ENCODE data around the gene KANSL3. TPM values are rescaled to one million over a fixed set of nuclear protein-coding genes. Genes with fewer than 3 reads are reported as not detected.
"Not testable (repeated sequence)": the region's sequence is repeated elsewhere in the genome, so short reads cannot be mapped to it uniquely, and the experiment has no call there.

The KANSL3 gene
- polyA plus RNA-seq, 4 donors, result 43.1 to 60.6 (median 56.2) TPM

DNA sequence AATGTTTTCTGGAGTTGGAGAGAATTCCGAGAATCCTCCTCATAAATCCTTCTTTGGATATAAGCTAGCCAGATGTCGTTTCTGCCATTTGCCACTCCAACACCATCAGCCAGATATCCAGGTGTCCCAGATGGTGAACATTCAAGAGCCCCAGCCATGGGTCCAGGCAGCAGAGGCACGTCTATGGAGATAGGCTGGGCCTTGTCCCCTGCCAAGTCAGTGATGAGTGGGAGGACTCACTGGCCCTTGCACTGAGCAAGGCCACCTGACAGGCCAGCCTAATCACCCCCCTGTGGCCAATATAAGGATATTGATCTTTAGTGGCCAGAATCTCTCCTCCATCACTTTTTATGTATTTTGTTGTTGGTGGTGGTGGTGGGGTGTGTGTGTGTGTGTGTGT lies 73.5 kb downstream of the KANSL3 start:
- DNase-seq (ENCODE audit: low read depth in 4 of 4, low spot score in 3 of 4), result no peak

DNA sequence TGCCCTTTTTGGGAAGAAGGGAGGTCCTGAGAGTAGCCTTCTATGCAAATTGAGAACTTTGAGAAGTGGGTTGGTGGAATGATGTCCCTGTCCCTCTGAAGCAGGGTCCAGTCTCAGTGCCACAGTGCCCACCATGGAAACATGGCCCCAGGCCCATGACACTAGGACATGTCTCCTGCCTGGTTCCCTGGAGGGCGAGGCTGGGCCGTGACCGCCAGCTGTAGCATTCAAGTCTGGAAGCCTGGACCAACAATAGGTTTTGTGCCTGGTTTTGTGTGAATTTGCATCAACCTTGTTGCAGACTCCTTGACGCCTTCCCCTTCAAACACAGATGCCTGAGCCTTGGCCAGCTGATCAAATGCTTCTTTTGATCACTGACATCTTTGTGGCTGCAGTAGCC lies 74.1 kb downstream of the KANSL3 start:
- no peak for DNase-seq (ENCODE audit: low read depth in 4 of 4, low spot score in 3 of 4)

DNA sequence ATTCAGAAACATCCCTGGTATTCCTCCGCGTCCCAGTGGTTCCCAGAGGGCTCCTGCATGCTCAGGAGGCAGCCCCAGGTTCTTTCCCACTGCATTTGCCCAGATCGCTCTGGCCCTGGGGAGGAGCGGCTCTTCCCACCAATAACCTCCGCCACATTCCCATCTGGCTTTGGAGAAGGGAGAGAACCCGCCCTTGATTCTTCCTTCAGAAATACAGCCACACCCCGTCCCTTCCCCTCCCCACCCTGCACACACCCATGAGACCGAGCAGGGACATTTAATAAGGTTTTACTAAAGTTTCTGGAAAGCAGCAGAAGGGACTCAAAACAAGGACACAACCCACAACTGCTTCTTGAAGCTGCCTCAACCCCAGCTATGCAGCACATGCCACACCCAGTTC lies 79.6 kb downstream of the KANSL3 start:
- DNase-seq (ENCODE audit: low read depth in 4 of 4, low spot score in 3 of 4), result no peak

DNA sequence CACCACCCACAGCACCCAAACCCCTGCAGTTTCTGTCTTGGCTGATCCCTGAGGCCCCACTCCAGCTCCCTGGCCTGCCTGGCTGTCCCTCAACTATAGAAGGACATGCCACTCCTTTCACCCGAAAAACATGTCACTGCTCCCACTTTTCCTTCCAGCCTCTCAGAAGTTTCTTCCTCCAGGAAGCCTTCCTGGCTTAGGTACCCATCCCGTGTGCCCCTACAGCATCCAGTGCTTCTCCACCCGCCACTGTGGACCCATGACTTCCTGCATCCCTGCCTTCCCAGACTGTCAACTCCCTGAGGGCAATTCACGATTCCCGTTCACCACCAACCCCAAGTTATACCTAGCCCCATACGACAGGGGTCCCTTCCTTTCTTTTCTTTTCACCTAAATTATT lies 80.1 kb downstream of the KANSL3 start:
- DNase-seq (ENCODE audit: low read depth in 4 of 4, low spot score in 3 of 4), result no peak

DNA sequence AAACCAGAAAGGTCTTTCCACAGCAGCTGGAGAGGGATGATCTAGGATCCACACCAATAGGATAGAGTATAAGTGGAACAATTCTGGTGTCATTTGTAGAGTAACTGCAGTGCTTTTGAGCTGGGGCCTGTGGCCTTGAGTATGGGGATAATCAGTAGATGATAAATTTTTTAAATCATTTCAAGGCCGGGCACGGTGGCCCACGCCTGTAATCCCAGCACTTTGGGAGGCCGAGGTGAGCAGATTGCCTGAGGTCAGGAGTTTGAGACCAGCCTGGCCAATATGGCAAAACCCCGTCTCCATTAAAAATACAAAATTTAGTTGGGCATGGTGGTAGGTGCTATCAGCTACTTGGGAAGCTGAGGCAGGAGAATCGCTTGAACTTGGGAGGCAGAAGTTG lies 80.7 kb downstream of the KANSL3 start:
- not testable (repeated sequence) for DNase-seq (ENCODE audit: low read depth in 4 of 4, low spot score in 3 of 4)

DNA sequence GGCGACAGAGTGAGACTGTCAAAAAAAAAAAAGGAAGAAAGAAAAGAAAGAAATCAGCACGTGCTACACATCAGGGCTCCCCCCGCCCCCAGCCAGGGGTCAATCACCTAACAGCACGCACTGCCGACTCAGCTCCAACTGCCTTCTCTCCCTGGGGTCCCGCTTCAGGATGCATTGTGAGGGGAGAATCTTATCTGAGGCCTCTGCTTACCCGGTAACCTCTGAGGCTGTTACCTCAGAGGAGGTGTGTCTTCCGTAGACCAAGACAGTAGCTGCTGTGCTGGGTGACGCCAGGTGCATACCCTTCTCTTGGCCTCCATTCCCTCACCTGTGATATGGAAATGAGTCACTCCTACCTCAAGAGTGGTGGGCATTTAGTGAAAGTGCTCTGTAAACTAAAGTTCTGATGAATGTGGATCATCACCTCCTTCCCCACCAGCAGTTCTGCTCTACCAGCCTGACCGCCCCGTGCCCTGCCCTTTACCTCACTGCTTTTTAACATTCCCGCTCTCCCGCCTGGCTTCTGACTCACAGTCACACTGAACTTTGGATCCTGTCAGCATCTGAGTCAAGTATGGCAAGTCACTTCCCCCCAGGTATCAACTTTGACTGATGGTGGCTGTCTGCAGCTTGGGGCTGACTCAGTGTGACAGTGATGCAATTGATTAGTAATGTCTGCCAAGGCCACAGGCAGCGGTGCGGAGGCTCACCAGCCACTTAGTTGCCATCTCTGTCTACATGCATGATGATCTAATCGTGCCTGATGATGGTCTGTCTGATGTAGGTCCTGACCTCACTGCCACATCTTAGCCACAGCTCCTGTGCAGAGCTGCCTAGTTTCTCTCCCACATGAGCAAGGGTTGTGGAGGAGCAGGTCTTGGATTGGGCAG lies 81.4 kb downstream of the KANSL3 start:
- DNase-seq (ENCODE audit: low read depth in 4 of 4, low spot score in 3 of 4), result no peak

DNA sequence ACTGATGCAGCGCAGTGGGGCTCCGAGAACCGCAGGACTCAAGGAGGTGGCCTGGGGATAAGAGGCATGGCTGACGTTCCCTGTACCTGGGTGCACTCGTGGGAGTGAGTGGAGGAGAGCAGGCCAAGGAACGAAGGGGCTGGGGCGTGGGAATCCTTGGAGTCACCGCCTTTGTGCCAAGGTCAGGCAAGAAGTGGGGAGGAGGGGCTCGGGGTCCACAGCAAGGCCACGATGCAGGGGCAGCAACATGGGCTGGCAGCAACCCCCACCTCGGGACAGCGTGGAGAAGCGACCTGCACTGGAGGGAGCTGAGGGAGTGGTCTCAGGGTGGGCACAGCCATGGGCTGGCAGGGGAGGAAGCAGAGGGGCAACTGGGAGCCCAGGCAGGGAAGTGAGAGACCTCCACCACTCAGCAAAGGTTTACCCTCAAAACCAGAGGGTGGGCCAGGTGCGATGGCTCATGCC lies 82.9 kb downstream of the KANSL3 start:
- no peak for DNase-seq (ENCODE audit: low read depth in 4 of 4, low spot score in 3 of 4)

DNA sequence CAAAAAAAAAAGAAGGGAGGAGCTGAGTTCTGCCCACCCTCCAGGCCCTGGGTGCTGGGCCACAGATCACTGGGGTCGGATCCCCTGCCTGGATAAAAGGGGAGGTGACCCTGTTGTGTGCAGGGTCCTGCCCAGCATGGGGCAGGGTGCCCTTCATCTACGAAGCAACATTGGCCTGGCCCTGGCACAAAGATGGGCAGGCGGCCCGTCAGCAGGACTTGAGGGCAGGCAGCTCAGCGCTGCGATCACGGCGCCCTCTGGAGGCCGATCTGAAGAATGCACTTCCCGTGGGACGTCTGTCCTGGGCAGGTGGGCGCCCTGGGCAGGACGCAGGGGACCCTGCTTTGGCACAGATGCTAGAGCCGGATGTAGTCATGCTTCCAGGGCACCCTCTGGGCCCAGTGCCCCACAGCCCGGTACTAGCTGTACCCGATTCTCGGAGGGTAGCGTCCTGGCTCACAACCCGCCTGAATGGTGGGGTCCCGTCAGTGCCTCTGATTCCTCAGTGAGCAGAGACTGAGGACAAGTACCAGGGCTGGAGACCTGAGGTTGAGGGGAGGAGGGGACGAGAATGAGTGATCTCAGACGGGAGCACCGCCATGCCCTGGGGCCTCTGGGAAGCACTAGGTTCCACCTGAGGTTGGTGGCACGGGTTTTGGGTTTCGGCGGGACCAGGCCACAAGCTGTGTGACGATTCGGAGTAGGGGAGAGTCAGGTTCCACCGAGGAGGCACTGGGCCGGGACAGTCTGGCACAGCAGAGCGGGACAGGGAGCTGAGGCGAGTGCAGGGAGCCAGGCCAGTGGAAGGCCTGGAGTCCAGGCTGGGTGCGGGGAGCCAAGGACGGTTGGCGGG lies 83.6 kb downstream of the KANSL3 start:
- DNase-seq (ENCODE audit: low read depth in 4 of 4, low spot score in 3 of 4), result no peak

DNA sequence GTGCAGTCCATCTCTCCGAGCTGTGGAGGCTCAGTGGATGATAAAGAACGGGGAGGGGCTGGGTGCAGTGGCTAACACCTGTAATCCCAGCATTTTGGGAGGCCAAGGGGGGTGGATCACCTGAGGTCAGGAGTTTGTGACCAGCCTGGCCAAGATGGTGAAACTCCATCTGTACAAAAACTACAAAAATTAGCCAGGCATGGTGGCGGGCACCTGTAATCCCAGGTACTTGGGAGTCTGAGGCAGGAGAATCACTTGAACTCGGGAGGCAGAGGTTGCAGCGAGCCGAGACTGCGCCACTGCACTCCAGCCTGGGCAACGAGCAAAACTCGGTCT lies 84.2 kb downstream of the KANSL3 start:
- DNase-seq (ENCODE audit: low read depth in 4 of 4, low spot score in 3 of 4), result not testable (repeated sequence)

DNA sequence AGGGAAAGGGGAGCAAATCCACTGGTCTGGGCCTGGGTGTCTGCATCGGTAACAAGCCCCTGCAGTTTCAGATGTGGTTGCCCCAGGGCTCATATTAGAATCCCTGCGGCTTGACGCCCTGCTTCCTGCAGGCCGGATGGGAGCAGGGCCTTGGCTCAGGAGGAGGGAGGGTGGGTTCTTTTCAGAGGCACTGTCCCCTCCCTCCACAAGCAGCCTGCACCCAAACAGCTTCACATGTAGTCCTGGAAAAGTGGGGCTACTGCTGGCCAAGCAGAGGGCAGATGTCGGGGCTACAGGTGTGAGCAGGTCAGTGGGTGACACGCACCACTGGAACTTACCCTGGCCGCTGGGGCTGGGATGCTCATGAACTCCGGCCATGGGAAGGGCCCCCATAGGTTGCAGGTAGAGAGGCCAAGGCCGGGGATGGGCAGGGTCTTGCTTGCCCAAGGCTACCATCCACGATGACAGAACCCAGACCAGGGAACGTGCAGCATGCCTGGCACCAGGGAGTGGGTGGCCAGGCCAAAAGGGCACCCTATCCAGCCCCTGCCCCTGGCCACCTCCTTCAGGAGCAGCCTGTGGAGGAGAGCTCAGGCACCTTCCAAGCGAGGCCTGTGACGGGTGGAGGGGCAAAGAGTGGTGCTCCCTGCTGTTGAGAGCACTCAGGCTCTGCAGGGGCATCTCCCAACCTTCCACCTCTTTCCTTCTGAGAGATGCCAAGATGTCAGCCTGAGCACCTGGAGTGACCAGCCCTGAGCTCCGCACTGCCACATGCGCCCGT lies 84.7 kb downstream of the KANSL3 start:
- DNase-seq (ENCODE audit: low read depth in 4 of 4, low spot score in 3 of 4), result no peak

DNA sequence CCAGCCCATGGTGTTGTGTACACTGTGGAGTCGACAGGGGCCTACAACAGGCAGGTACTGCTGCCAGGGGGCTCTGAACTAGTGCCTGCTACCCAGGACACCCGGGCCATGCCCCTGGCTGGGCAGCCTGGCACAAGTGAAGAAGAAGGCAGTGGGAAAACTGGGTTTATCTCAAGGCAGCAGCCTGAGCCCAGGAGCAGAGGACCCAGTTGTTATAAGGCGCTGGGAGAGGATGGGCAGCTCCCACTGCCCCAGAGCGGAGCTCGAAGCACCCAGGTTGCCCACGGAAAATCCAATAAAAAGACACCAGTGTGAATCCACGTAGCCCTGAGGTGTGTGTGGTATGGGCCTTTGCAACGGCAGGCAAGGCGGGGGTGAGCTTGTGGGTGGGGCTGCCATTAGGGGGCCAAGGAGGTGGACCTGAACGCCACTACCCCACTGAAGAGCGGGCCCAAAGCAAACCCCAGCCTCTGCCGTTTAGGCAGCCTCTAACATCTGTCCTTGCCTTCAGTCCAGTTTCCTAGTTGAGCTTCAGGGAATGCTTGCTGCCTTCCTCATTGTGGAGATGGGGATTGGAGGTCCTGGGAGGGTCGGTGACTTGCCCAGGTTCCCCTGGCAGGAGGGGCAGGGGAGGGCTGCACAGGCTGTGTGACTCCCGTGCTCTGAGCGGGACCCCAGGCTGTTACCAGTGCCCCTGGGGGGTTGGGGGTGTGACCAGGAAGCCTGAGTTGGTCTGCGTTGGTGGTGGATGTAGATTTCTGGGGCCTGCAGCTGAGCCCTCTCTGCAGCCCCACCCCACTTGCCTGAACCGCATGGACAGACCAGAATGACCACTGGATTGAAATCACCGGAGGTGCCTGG lies 85.6 kb downstream of the KANSL3 start:
- no peak for DNase-seq (ENCODE audit: low read depth in 4 of 4, low spot score in 3 of 4)

DNA sequence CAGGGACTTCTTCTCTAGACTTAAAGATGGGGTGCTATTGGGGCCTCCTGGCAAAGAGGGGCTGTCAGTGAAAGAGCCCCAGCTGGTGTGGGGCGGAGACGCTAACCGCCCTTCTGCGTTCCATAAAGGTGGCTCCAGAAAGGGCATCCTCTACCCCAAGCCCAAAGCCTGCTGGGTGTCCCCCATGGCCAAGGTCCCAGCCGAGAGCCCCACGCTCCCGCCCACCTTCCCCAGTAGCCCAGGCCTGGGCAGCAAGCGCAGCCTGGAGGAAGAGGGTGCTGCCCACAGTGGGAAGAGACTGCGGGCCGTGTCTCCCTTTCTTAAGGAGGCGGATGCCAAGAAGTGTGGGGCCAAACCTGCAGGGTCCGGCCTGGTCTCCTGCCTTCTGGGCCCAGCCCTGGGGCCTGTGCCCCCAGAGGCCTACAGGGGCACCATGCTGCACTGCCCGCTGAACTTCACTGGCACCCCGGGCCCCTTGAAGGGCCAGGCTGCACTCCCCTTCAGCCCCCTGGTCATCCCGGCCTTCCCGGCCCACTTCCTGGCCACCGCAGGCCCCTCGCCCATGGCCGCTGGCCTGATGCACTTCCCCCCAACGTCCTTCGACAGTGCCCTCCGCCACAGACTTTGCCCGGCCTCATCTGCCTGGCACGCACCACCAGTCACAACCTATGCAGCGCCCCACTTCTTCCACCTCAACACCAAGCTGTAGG lies 86.4 kb downstream of the KANSL3 start:
- no peak for DNase-seq (ENCODE audit: low read depth in 4 of 4, low spot score in 3 of 4)

DNA sequence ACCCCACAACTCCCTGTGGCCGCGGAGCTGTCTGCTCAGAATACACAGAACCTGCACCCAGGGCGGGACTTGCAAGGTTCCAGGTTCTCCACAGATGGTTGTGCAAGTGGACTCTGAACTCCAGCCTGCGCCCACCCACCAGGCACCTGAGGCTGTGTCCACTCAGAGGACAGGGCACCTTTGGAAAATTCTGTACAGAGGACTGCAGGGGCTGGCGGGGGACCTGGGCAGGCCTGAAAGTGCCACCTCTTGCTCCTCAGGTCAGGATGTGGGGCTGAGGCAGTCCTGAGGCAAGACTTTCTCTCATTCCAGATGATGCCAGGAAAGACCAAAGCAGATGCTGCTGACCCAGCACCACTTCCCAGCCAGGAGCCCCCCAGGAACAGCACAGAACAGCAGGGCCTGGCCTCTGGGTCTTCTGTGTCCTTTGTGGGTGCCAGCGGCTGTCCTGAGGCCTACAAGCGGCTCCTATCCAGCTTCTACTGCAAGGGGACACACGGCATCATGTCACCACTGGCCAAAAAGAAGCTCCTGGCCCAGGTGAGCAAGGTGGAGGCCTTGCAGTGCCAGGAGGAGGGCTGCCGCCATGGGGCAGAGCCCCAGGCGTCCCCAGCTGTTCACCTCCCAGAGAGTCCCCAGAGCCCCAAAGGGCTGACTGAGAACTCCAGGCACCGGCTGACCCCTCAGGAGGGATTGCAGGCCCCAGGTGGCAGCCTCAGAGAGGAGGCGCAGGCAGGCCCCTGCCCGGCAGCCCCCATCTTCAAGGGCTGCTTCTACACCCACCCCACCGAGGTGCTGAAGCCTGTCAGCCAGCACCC lies 87.1 kb downstream of the KANSL3 start:
- no peak for DNase-seq (ENCODE audit: low read depth in 4 of 4, low spot score in 3 of 4)

DNA sequence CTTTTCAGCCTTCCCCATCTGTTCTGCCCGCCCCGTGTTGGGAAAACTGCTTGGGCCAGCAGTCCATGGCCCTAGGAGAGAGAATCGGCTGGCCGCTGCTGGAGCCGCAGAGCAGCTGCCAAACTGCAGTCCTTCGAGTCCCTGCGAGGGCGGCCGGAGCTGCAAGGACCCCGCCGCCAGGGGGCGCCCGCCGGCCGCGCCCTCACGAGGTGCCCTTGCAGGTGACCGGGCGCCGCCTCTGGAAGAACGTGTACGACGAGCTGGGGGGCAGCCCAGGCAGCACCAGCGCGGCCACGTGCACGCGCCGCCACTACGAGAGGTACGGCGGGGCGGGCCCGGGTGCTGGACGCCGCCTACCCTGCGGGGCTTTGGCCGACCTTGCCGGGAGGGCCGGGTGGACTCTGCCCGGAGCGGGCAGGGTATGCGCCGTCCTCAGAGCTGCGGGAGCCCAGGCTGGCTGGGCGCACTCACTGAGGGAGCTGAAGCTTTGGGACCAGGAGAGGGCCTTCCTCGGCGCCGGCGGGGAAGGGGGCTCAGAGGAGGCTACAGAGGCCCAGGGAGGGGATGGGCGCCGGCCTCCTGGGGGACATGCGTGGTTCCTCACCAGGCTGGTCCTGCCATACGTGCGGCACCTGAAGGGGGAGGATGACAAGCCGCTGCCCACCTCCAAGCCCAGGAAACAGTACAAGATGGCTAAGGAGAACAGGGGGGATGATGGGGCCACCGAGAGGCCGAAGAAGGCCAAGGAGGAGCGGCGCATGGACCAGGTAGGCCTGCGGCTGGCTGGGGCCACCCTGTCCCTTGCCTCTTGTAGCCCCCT lies 87.9 kb downstream of the KANSL3 start:
- no peak for DNase-seq (ENCODE audit: low read depth in 4 of 4, low spot score in 3 of 4)

DNA sequence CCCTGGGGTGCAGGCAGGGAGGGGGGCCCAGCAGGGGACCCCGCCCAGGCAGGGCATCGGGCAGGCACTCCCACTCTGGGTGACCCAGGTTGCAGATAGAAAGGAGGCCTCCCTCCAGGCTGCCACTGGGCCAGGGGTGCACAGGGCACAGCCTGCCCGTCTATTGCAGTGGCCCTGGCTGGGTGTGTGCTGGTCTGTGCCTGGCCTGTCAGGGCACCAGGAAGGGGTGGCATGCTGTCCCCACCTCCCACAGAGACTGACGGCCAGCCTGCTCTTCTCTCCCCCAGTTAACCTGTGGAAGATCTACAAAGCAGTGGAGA lies 88.7 kb downstream of the KANSL3 start:
- no peak for DNase-seq (ENCODE audit: low read depth in 4 of 4, low spot score in 3 of 4)

DNA sequence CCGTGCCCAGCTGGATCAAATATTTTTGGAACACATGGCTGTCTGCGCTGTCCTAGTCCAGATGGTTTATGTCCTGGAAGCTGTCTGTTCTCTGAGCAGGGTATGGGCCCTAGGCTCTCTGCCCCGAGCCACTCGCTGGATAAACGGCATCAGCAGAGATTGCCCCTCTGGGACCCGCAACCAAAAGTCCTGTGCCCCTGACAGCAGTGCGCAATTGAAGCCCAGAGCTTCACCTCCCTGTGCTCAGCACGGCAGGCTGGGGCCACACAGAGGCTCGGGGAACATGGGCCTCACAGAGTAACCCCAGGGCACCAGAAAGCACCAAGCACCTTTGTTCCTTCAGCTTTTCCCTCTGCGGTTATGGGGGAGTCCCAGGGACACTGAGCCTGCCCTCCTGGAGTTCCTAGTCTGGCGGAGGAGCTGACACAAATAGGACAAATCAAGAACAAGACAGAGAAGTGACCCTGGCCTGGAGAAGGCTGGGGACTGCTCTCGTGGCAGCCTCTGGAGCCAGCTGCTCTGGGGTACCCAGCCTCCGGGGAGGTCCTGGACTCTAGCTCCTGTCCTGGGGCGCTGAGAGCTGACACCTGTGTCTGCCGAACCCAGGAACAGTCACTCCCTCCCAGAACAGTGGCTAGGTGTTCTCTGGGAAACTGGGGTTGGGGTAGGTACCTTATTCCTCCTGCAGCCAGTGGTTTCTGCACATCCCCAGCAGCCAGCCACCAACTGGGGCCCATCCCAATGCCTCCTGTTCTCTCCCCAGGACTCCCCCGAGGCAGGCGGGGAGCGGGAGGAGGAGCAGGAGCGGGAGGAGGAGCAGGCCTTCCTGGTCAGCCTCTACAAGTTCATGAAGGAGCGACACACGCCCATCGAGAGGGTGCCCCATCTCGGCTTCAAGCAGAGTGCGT lies 89.3 kb downstream of the KANSL3 start:
- DNase-seq (ENCODE audit: low read depth in 4 of 4, low spot score in 3 of 4), result no peak

DNA sequence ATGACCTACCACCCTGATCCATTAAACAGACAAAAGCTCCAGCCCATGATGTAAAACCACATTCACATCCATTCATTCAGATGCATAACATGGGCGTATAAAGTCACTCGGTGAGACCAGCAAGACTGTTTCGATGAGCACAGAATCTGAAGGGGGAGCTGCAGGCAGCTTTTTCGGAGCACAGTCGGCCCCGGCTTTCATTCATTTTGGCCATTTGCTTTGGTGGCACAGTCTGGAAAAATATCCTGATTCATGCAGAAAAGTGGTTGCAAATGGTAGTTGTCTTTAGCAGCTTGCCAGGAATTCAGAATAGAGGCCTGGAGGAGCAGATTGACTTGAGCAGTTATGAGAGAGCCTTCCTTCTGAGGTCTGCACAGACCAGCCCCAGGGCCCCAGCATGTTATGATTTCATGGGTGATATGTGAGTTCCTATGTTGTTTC lies 90.4 kb downstream of the KANSL3 start:
- DNase-seq (ENCODE audit: low read depth in 4 of 4, low spot score in 3 of 4), result no peak

All from left renal pelvis (tissue), 4 donors.